ENCODE measurements around the gene IFT80.

DNA sequence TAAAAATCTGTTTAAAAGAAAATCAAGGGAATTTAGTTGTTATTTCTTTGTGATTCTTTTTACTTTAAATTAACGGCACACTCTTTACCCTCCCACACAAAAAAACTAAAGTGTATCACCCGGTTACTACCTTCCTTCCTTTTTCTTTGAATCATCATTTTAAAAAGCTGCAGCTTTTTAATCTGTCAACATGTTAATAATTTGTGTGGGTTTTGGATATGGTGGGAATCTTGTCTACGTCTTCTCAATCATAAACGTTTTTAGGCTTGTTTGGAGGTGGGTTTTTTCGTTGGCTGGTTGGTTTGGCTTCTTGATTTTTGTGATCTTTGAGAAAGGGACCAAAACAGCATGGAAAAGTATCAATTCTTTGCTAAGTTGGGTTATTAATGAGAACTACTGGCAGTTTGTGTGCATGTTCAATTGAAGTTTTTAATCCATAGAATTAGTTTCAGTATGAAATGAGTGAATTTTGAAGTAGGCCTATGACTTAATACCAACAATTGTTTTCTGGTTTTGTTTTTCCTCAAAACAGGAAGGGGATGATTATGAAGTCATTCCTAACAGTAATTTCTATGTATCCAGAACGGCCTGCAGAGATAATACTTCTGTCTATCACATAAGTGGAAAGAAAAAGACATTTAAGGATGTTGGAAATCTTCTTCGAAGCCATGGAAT, 4.9 kb upstream of the IFT80 start:
- TF ChIP-seq, protein P1, sequence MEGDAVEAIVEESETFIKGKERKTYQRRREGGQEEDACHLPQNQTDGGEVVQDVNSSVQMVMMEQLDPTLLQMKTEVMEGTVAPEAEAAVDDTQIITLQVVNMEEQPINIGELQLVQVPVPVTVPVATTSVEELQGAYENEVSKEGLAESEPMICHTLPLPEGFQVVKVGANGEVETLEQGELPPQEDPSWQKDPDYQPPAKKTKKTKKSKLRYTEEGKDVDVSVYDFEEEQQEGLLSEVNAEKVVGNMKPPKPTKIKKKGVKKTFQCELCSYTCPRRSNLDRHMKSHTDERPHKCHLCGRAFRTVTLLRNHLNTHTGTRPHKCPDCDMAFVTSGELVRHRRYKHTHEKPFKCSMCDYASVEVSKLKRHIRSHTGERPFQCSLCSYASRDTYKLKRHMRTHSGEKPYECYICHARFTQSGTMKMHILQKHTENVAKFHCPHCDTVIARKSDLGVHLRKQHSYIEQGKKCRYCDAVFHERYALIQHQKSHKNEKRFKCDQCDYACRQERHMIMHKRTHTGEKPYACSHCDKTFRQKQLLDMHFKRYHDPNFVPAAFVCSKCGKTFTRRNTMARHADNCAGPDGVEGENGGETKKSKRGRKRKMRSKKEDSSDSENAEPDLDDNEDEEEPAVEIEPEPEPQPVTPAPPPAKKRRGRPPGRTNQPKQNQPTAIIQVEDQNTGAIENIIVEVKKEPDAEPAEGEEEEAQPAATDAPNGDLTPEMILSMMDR (conservative IDR thresholded peaks at IDR 0.05 in 1 of 2, IDR thresholded peaks at IDR 0.05 in 1 of 2; ENCODE audit: low read depth in 1 of 2, low read length in 2 of 2): no peak
- no peak for TF ChIP-seq EZH2 (IDR thresholded peaks at IDR 0.05; ENCODE audit: low read length, missing control alignments)

Data from fibroblast of lung (primary cell).